Measurements from ENCODE around the gene AGAP3.

Gene AGAP3

DNA sequence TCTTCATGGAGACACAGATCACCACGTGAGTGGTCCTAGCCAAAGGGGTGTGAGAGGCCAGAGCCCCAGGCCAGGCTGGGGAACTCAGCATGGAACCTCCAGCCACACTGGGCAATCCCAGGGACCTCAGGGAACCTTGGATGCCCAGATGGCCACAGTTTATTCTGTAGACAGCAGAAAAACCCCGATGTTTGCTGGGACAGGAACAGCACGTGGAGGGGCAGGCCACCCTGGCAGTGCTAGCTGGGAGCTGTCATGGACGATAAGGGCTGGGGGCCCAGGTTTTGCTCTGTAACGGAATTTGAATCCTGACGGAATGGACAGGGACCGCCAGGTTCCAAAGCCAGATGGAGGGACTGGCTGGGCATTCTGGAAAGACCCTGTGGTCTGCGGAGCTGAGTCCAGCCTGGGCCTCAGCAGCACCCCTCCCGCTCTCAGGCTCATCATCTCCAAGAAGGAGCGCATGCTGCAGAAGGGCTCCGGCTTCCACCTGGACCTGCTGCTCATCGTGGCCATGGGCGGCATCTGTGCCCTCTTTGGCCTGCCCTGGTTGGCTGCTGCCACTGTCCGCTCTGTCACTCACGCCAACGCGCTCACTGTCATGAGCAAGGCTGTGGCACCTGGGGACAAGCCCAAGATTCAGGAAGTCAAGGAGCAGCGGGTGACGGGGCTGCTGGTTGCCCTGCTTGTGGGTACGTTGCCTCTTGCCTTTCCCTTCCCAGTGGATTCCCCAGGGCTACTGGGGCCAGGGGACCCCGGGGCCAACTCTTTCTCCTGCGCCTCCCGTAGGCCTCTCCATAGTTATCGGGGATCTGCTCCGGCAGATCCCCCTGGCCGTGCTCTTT, 11.2 kb upstream of the AGAP3 start:
- no peak for DNase-seq

GRCh38 chr7:151075662-151075971, 10.7 kb upstream of the AGAP3 start:
- no peak for DNase-seq

- DNase-seq: no peak
Measured at GRCh38 chr7:151075978-151076426, 10.3 kb upstream of the AGAP3 start.

DNA sequence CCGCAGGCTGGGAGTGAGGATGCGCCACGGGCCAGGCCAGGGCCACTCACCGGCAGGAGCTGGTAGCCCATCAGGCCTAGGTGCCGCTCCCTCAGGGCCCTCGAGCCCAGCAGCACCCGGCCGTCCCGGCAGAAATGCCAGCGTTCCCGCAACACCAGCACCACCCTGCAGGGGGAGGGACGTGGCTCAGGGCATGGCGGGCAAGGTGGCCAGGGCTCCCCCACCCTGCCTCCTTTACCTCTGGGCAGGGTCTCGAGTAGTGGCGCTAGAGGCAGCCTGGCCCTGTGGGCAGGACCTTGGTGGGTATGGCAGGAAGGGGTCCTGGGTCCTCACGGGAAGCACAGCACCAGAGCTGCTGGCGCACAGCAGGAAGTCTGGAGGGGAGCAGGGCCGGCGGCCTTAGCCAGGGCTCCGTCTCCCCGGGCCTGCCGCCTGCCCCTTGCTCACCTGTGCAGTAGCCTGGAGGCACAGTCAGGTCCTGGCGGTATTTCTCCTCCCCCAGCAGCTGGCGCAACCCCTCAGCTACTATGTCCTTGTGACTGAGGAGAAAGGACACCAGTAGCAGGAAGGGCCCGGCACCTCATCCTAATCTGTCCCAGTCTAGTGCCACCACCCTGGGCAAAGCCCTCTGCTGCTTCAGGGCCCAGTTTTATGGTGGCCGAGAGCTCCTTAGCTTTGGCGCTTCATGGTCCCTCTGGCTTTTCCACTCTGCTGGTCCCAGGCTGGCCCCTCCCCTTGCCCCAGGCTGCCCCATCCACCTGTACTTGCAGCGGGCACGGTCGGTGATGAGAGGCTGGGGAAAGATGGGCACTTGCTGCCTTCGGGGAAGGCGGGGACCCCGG, 9.2 kb upstream of the AGAP3 start:
- no peak for DNase-seq

DNA sequence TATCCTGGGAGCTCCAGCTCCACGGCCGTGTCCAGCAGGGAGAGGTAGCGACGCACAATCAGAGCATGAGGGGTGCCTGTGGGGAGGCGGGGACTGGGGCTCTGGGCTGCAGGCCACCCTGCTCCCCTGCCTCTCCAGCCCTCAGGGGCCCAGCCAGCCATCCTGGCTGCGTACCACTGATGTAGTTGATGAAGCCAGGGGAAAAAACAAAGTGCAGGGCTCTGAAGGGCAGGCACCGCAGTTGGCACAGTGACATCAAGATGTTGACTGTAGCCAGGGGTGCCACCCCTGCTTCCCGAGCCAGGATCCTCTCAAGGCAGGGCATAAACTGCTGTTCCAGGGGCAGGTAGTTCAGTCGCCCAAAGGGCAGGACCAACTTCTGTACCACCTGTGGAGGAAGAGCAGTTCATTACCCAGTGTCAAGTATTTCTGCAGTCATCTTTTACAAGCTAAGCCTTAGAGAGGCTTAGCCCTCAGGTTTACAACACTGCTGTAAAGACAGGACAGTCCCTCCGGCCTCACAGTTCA, 8.5 kb upstream of the AGAP3 start:
- DNase-seq: no peak

- DNase-seq: no peak
Measured at GRCh38 chr7:151078233-151079040, 7.8 kb upstream of the AGAP3 start.

DNA sequence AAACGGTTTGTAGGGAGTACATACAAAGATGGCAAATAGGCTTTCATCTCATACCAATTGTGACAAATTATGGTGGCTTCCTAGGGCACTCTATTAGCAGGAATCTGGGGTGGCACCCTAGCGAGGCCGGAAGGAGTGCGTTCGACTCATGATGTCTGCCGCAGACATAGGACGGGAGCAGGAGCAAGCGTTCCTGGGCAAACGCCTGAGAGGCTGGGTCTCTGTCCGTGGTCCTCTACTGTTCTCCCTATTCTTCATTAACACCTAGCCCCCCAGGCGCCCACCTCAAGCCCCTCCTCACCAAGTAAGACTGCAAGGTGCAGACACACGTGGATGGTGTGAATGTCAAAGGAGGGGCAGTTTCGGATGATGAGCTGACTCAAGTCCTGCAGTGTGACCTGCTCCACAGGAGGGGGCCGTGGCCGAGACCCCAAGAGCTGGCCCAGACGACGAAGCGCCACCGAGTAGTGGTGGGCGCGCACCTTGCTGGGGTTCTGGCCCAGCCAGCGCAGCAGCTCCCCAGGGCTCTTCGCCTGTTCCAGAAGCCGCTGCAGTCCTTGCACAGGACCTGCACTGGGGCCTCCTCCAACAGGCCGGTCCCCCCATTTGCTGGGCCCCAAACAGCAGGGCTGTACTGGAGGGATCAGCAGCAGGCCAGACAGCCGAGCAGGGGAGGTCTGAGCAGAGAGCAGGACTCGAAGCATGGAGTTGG, 6.9 kb upstream of the AGAP3 start:
- no peak for DNase-seq

DNA sequence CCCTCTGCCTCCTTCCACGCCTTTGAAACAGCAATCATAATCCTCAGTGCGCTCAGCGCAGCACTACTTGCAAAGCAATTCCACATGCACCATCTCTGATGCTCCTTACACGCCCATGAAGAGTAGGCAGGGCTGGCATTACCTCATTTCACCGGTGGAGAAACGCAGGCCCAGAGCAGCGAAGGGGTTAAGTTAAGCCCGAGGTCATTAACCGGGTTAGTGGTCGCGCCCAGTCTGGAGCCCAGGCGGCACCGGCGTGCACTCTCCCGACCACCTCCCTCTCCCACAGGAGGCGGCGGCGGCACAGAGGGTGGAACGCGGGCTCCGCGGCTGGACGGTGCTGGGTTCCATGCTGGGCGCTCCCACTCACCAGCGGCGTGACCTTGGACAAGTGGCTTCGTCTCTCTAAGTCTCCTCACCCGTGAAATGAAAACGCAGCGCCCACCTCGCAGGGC, 6.2 kb upstream of the AGAP3 start:
- no peak for DNase-seq

DNA sequence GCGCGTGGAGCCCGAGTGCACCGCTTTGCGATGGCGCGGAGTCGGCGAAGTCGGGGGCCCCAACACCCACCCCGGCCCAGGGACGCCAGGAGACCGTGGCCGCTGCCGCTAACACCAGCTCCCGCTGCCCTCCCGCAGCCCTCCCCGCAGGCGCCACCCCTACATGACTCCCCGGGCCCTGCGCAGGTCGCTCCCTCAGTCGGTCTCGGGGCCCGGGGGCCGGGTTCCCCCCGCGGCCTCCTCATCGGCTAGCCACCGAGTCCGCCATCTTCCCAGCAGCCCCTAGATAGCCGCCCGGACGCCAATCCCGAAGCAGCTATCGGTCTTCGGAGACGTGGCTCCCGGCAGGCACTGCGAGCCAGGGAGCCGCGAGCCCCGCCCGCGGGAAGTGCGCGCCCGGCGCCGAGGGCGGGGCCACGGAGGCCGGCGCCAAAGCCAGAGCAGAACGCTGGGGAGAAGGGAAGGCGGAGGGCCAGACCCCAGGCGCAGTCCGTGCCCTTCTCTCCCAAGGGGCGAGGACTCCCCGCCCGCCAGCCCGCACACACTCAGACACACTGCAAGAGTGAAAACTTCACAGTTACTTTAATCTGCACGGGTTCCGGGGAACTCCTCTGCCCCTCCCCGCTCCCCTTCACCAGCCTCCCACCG, 5.6 kb upstream of the AGAP3 start, which contains the start of gene FASTK:
Gene FASTK, minus strand, starts transcription at position 288 of the 648 bp plus-strand sequence. Its CDS starts 43 bp downstream, at position 245.
- DNase-seq: peak; percentile 89

DNA sequence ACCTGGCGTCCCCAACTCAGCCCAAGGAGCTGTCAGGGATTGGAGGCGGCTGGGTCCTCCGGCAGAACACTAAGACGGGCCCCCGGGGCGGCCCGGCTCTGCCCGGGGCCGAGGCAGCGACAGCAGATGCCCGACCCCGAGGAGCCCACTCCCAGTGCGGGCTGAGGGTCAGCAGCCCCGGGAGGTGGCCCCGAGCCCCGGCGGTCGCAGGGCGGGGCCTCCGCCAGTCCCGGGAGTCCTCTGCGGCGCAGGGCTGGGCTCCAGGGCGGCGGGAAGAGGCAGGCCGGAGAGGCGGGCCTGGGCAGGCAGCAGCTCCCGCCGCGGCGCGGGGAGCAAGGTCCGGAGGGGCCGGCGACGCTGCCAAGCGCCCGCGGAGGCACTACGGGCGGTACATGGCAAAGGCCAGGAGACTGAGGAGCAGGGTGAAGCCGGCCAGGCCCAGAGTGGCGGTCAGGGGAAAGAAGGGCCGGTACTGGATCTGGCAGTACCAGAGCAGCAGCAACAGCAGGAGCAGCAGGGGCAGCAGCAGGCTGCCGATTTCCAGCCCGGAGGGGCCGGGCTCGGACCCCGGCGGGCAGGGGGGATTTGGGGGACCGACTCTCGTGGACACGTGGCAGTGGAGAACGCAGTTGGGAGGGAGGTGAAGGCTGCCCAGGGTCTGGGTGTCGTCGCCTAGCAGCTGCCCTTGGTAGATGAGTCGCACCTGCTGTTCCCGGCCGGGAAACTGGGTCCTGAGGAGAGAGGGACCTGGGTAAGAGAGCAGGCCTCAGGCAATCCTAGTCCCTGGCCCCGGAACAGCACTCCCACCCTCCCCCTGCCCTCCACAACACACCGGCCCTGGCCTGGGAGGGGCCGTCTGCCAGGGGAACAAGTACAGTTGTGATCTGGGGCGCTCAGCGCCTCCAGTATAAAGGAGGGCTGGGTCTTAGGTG, 4.8 kb upstream of the AGAP3 start:
- no peak for DNase-seq

- no peak for DNase-seq
Measured at GRCh38 chr7:151082141-151083070, 3.9 kb upstream of the AGAP3 start.

DNA sequence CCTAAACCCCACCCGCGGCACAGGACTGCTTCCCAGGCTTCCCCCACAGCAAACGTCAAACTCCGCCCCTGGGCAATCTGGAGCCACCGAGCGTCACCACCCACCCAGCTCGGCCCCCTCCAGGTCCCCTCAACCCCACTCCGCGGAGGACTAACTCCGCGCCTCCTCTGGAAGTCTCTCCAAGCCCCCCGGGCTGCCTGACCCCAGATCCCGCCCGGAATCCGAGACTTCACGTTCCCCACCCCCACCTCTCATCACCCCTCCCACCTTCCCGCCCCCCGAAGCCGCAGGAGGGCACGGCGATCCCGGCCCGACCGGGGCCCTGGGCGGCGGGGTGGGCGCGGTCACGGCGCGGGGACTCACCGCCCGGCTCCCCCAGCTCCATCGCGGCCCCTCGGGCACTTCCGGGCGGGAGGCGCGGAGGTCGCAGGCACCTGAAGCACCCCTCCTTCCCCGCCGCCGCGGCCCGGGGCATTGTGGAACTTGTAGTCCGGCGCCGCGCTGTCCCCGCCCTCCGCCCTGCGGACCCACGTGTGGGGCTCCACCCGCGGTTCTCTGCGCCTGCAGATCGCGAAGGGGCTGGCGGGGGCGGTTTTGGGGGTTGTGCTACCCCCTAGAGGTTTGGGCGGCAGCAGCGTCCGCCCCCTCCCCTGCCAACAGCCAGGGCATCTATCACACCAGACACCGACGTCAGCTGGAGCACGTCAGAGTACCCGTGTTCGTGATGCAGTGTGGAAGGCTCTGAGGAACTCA, 3.0 kb upstream of the AGAP3 start, which contains the start of gene TMUB1:
Gene TMUB1, minus strand, starts transcription at position 423 of the 753 bp plus-strand sequence. CDS start 930 bp downstream, outside the sequence.
- peak; percentile 82 for DNase-seq

DNA sequence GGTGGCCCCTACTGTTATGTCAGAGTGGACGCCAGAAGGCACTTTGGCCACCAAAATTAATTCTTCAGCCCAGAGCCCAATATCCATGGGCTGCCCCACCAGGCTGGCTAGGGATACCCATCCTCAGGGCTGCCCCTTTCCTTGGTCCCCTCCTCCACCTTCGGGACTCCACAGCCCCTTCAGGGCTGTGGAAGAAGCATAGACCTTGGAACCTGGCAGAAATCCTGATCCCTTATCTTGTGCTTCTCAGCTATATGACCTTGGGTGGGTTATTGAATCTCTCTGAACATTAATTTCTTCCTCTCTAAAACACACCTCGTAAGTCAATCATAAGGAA, 2.5 kb upstream of the AGAP3 start:
- no peak for DNase-seq

GRCh38 chr7:151085329-151085690, 965 bp upstream of the AGAP3 start:
- DNase-seq: no peak

- DNase-seq: peak; percentile 38
Measured at GRCh38 chr7:151086802-151087244, 548 bp downstream of the AGAP3 start.

DNA sequence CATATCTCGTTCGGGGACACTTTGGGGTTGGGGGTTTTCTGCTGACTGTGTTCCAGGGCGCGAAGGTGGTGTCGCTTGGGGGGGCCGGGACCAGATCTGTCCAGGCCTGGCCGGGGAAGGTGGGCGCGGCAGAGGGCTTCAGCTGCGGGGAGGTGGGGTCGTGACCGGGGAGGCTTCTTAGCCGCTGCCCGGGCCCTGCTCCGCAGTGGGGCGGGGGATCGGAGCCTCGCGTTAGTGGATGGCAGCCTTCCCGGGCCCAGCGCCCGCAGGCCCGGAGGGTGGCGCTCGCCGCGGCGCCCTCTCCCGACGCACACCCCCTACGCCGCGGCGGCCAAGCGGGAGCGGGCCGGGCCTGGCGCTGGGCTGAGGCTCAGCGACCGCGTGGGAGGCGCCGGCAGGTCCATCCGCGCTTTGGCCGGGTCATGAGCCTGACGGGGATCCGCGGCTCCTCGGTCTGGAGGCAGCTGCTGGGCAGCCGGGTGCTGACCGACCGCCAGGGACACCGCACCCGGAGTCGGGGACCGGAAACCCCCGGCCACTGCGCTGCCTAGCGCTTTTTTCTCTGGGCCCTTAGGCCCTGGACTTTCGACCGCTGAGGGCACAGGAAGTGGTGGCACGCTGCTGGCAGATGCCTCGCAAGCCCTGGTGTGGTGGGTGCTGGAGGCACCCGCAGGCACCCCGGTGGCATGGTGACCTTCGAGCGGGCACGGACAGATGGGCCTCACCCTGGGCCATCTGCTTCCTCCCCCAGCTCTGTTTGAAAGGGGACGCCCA, 1.2 kb downstream of the AGAP3 start:
- DNase-seq: peak; percentile 27

- no peak for DNase-seq
Measured at GRCh38 chr7:151088019-151088855, 2.0 kb downstream of the AGAP3 start.
